ENCODE data around the gene PTPRD. TPM values are rescaled to one million over a fixed set of nuclear protein-coding genes. Genes with fewer than 3 reads are reported as not detected.

Gene PTPRD
- total RNA-seq, 1 experiment from 2014 or later: 70.1 TPM

DNA sequence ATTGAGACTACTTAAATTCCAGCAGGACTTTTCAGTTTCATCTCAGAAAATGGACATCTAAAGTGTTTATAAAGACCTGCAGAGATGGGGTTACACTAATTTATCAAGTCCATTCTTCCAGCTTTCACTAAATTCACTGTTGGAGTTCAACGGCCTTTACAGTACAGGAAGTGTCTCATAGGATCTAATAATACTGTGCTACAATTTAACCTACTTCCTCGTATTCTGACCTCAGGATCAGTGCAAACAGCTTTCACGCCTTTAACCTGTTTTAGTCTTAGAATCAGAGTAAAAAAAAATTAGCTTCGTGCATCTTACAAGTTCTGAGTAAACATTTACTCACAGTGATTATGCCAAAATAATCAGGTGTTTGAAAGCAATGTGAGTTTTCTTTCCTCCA, 2180.6 kb downstream of the PTPRD start:
- H3K27ac Mint-ChIP-seq (ENCODE audit: unreplicated experiment): no peak overlapping the region
- H3K9me3 ChIP-seq: no peaks in the 10 kb centered on the region
- intact Hi-C loops (cut with micrococcal nuclease; ENCODE audit: unreplicated experiment): no loop called here
- ChIA-PET CTCF (no interaction called here), POLR2A (no interaction called here)
- no peak for DNase-seq
- peaks cover 9% of the 10 kb centered on the region for H3K4me1 Mint-ChIP-seq (ENCODE audit: low read depth, unreplicated experiment)
- H3K27me3 Mint-ChIP-seq (ENCODE audit: insufficient read depth, unreplicated experiment): no peaks in the 10 kb centered on the region
- peaks cover 9% of the 10 kb centered on the region for H3K36me3 Mint-ChIP-seq (ENCODE audit: insufficient read depth, unreplicated experiment)
- H3K9me3 Mint-ChIP-seq (ENCODE audit: unreplicated experiment): no peaks in the 10 kb centered on the region
- no TSS peak for BruUV-seq (replicated peaks)
- H3K36me3 ChIP-seq (ENCODE audit: control insufficient read depth, insufficient read depth, low read length): no peaks in the 10 kb centered on the region
- H3K4me3 ChIP-seq (ENCODE audit: low read depth, low read length): no peak overlapping the region
- H3K4me3 Mint-ChIP-seq (ENCODE audit: unreplicated experiment): no peak overlapping the region
- TF ChIP-seq, protein P1, sequence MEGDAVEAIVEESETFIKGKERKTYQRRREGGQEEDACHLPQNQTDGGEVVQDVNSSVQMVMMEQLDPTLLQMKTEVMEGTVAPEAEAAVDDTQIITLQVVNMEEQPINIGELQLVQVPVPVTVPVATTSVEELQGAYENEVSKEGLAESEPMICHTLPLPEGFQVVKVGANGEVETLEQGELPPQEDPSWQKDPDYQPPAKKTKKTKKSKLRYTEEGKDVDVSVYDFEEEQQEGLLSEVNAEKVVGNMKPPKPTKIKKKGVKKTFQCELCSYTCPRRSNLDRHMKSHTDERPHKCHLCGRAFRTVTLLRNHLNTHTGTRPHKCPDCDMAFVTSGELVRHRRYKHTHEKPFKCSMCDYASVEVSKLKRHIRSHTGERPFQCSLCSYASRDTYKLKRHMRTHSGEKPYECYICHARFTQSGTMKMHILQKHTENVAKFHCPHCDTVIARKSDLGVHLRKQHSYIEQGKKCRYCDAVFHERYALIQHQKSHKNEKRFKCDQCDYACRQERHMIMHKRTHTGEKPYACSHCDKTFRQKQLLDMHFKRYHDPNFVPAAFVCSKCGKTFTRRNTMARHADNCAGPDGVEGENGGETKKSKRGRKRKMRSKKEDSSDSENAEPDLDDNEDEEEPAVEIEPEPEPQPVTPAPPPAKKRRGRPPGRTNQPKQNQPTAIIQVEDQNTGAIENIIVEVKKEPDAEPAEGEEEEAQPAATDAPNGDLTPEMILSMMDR (IDR thresholded peaks at IDR 0.05; ENCODE audit: insufficient read depth in 1 of 2, low read depth in 1 of 2, low read length in 1 of 2, severe bottlenecking in 1 of 2, unreplicated experiment in 1 of 2): no peak
- no peaks in the 10 kb centered on the region for H3K27me3 ChIP-seq (replicated peaks; ENCODE audit: control insufficient read depth, insufficient read depth, low read length)
- H3K4me1 ChIP-seq: peaks cover 5% of the 10 kb centered on the region

DNA sequence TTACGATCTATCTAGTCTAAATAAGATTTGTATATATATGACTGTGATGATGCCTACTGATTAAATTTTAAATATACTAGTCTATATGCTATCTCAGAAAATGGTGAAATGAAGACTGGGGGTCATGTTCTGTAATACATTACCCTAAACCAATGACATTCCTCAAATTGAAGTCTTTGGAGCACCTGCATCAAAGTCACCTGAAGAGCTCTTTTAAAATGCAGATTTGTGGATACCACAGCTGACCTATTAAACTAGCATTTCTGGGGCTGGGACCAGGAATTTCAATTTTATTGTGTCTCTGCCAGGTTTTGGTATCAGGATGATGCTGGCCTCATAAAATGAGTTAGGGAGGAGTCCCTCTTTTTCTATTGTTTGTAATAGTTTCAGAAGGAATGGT, 2181.3 kb downstream of the PTPRD start:
- no peak overlapping the region for H3K4me3 ChIP-seq (ENCODE audit: low read depth, low read length)
- ChIA-PET CTCF (no interaction called here), POLR2A (no interaction called here)
- BruUV-seq (replicated peaks): no TSS peak
- no peaks in the 10 kb centered on the region for H3K36me3 ChIP-seq (ENCODE audit: control insufficient read depth, insufficient read depth, low read length)
- H3K4me1 ChIP-seq: no peaks in the 10 kb centered on the region
- Mint-ChIP-seq H3K4me1 (ENCODE audit: low read depth, unreplicated experiment) (peaks cover 8% of the 10 kb centered on the region), H3K27ac (ENCODE audit: unreplicated experiment) (peak overlapping the region; percentile 13), H3K36me3 (ENCODE audit: insufficient read depth, unreplicated experiment) (peaks cover 9% of the 10 kb centered on the region), H3K4me3 (ENCODE audit: unreplicated experiment) (no peak overlapping the region), H3K9me3 (ENCODE audit: unreplicated experiment) (no peaks in the 10 kb centered on the region), H3K27me3 (ENCODE audit: insufficient read depth, unreplicated experiment) (no peaks in the 10 kb centered on the region)
- H3K27me3 ChIP-seq (replicated peaks; ENCODE audit: control insufficient read depth, insufficient read depth, low read length): no peaks in the 10 kb centered on the region
- TF ChIP-seq, protein P1 (IDR thresholded peaks at IDR 0.05; ENCODE audit: insufficient read depth in 1 of 2, low read depth in 1 of 2, low read length in 1 of 2, severe bottlenecking in 1 of 2, unreplicated experiment in 1 of 2): no peak
- DNase-seq: no peak
- intact Hi-C loops (cut with micrococcal nuclease; ENCODE audit: unreplicated experiment): no loop called here
- no peaks in the 10 kb centered on the region for H3K9me3 ChIP-seq

DNA sequence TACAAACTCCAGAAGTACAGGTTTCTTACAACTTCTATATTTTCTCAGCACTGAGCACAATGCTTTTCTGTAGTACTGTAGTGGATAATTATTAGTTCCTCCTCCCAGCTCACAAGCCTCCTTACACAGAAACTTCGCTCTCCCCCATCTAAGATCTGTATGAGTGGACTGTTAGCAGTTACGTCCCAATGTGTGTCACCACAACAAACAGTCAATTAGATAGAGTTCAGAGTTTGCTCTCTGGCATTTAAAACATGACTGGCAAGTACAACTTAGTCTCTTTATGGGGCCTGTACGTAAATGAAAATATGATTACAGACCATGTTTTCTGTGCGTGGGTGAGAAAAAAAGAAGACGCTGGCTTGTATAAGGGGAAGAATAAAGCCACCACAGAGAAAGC, 2181.9 kb downstream of the PTPRD start:
- DNase-seq: no peak
- Histone ChIP-seq H3K4me1 (no peaks in the 10 kb centered on the region), H3K4me3 (ENCODE audit: low read depth, low read length) (no peak overlapping the region), H3K27me3 (replicated peaks; ENCODE audit: control insufficient read depth, insufficient read depth, low read length) (no peaks in the 10 kb centered on the region), H3K9me3 (no peaks in the 10 kb centered on the region), H3K36me3 (ENCODE audit: control insufficient read depth, insufficient read depth, low read length) (no peaks in the 10 kb centered on the region)
- peaks cover 9% of the 10 kb centered on the region for H3K36me3 Mint-ChIP-seq (ENCODE audit: insufficient read depth, unreplicated experiment)
- TF ChIP-seq, protein P1 (IDR thresholded peaks at IDR 0.05; ENCODE audit: insufficient read depth in 1 of 2, low read depth in 1 of 2, low read length in 1 of 2, severe bottlenecking in 1 of 2, unreplicated experiment in 1 of 2): no peak
- H3K4me1 Mint-ChIP-seq (ENCODE audit: low read depth, unreplicated experiment): peaks cover 8% of the 10 kb centered on the region
- H3K27ac Mint-ChIP-seq (ENCODE audit: unreplicated experiment): peak overlapping the region; percentile 13
- no peaks in the 10 kb centered on the region for H3K9me3 Mint-ChIP-seq (ENCODE audit: unreplicated experiment)
- no peak overlapping the region for H3K4me3 Mint-ChIP-seq (ENCODE audit: unreplicated experiment)
- ChIA-PET CTCF (no interaction called here), POLR2A (no interaction called here)
- intact Hi-C loops (cut with micrococcal nuclease; ENCODE audit: unreplicated experiment): no loop called here
- H3K27me3 Mint-ChIP-seq (ENCODE audit: insufficient read depth, unreplicated experiment): no peaks in the 10 kb centered on the region
- BruUV-seq (replicated peaks): no TSS peak
